ENCODE results near the gene TOP1.

The TOP1 gene

GRCh38 chr20:41154436-41155176 lies 126.0 kb downstream of the TOP1 start:
- no peak for TF ChIP-seq CTCF (IDR thresholded peaks at IDR 0.05; ENCODE audit: extremely low read depth, insufficient read depth, missing control alignments)
- in situ Hi-C loops (cut with MboI; ENCODE audit: low pct_unique_long_range_greater_than_20kb, low sequenced_read_pairs, unreplicated experiment), result no loop called here
- DNase-seq (ENCODE audit: low spot score), result no peak

- no peak for DNase-seq (ENCODE audit: low spot score)
- TF ChIP-seq CTCF (IDR thresholded peaks at IDR 0.05; ENCODE audit: extremely low read depth, insufficient read depth, missing control alignments), result no peak
- in situ Hi-C loops (cut with MboI; ENCODE audit: low pct_unique_long_range_greater_than_20kb, low sequenced_read_pairs, unreplicated experiment), result no loop called here
Measured at GRCh38 chr20:41155261-41155660, 126.6 kb downstream of the TOP1 start.

DNA sequence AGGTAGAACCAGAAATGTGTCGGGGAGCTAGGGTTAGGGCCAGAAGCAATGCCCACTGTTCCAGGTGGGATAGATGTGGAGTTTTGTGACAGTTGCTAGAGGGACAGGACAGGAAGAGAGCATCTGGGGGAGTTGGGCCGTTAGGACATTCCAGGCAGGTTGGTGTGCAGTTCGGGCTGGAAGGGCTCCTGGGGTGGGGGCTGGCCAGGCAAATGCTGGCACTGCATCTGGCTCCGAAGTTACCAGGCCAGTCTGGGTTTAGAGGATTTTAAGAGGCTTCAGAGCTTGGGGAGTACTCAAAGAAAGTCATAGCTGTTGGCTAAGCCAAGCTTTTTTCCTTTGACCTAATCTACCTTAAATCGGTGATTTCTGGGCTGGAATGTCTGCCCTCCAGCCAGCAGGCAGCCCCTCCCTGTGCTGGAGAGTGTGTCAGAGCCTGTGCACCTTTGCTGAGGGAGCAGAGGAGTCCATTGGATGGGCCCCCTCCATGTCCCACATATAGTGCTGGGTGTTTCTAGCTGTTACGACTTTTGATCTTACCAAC lies 129.5 kb downstream of the TOP1 start:
- TF ChIP-seq CTCF (IDR thresholded peaks at IDR 0.05; ENCODE audit: extremely low read depth, insufficient read depth, missing control alignments), result no peak
- in situ Hi-C loops (cut with MboI; ENCODE audit: low pct_unique_long_range_greater_than_20kb, low sequenced_read_pairs, unreplicated experiment), result no loop called here
- no peak for DNase-seq (ENCODE audit: low spot score)

- TF ChIP-seq CTCF (IDR thresholded peaks at IDR 0.05; ENCODE audit: extremely low read depth, insufficient read depth, missing control alignments), result no peak
- in situ Hi-C loops (cut with MboI; ENCODE audit: low pct_unique_long_range_greater_than_20kb, low sequenced_read_pairs, unreplicated experiment), result no loop called here
- DNase-seq (ENCODE audit: low spot score), result no peak
Measured at GRCh38 chr20:41159547-41159946, 130.9 kb downstream of the TOP1 start.

DNA sequence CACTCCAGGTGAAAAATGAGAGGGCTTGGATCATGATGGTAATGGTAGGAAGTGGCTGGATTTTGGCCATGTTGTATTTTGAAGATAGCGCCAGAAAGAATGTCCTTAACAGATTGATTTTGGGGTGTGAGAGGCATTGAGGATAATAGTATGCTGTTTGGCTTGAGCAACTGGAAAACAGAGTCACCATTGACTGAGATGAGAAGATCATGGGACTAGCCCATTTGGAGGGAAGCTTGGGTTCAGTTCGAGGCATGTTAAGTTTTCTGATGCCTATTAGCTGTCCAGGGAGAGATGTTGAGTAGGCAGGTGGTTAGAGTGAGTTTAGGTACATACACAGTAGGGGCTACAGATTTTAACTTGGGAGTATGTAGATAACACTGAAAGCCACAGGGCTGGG lies 132.1 kb downstream of the TOP1 start:
- DNase-seq (ENCODE audit: low spot score), result no peak
- in situ Hi-C loops (cut with MboI; ENCODE audit: low pct_unique_long_range_greater_than_20kb, low sequenced_read_pairs, unreplicated experiment), result no loop called here
- no peak for TF ChIP-seq CTCF (IDR thresholded peaks at IDR 0.05; ENCODE audit: extremely low read depth, insufficient read depth, missing control alignments)

DNA sequence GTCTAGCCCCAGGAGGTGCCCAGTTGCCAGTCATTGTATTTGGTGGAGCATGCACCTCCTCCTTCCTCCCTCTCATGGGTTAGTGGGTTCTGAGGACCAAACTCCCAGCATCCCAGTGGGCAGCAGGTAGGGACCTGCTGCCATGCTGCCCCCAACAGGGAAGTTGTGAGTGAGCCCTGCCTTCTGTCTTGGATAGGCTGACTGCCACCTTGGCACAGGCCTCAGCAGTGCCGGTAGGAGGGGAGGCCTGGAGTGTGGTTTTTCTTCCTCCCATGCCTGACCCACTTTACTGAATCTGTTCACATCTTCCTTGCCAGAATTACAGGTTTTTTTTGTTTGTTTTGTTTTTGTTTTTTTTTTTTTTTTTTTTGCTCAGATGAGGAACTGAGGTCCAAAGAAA lies 133.3 kb downstream of the TOP1 start:
- no peak for DNase-seq (ENCODE audit: low spot score)
- in situ Hi-C loops (cut with MboI; ENCODE audit: low pct_unique_long_range_greater_than_20kb, low sequenced_read_pairs, unreplicated experiment), result no loop called here
- peak; percentile 1 for TF ChIP-seq CTCF (IDR thresholded peaks at IDR 0.05; ENCODE audit: extremely low read depth, insufficient read depth, missing control alignments)
